ENCODE results near the gene TMEM184A. TPM values are rescaled to one million over a fixed set of nuclear protein-coding genes. Genes with fewer than 3 reads are reported as not detected.

The TMEM184A gene
- total RNA-seq, 6 experiments from 2014 or later = 15.1 to 32.8 (median 26.7) TPM

- no peak overlapping the region for H3K4me3 ChIP-seq
- TF ChIP-seq CTCF (IDR thresholded peaks at IDR 0.05) = no peak
- TF ChIP-seq POLR2A (IDR thresholded peaks at IDR 0.05) = no peak
- WGBS (ENCODE audit: insufficient coverage, low coverage, low lambda C conversion rate, missing lambda C conversion rate) = 94% methylated on average over 15 of the region's 62 CpGs
- intact Hi-C loops (cut with DNase I) = no loop called here
- DNase-seq (no peak), ATAC-seq (no peak)
- peaks cover 0 to 57% (median 5%) of the 10 kb centered on the region in 4 donors for H3K36me3 ChIP-seq
- H3K27me3 ChIP-seq = no peaks in the 10 kb centered on the region
- H3K27ac ChIP-seq = no peak overlapping the region
- H3K9me3 ChIP-seq = no peaks in the 10 kb centered on the region
- peaks cover 0 to 8% (median 3%) of the 10 kb centered on the region in 4 donors for H3K4me1 ChIP-seq
Measured at GRCh38 chr7:1498370-1499305, 57.4 kb downstream of the TMEM184A start.

GRCh38 chr7:1497293-1497927 is 58.6 kb downstream of the TMEM184A start:
- DNase-seq (no peak), ATAC-seq (no peak)
- Histone ChIP-seq H3K27ac (no peak overlapping the region), H3K36me3 (peaks cover 0 to 57% (median 5%) of the 10 kb centered on the region in 4 donors), H3K9me3 (no peaks in the 10 kb centered on the region), H3K4me1 (no peaks in the 10 kb centered on the region), H3K4me3 (no peak overlapping the region), H3K27me3 (no peaks in the 10 kb centered on the region)
- WGBS (ENCODE audit: insufficient coverage, low coverage, low lambda C conversion rate, missing lambda C conversion rate) = 89% methylated on average over 19 of the region's 37 CpGs
- TF ChIP-seq CTCF (IDR thresholded peaks at IDR 0.05) = no peak
- TF ChIP-seq POLR2A (IDR thresholded peaks at IDR 0.05) = no peak
- intact Hi-C loops (cut with DNase I) = no loop called here

- Histone ChIP-seq H3K4me3 (no peak overlapping the region), H3K27ac (no peak overlapping the region), H3K36me3 (peaks cover 0 to 61% (median 5%) of the 10 kb centered on the region in 4 donors), H3K9me3 (no peaks in the 10 kb centered on the region), H3K4me1 (no peaks in the 10 kb centered on the region), H3K27me3 (no peaks in the 10 kb centered on the region)
- WGBS (ENCODE audit: insufficient coverage, low coverage, low lambda C conversion rate, missing lambda C conversion rate) = 92% methylated on average over 9 of the region's 33 CpGs
- TF ChIP-seq POLR2A (IDR thresholded peaks at IDR 0.05) (no peak), CTCF (IDR thresholded peaks at IDR 0.05) (no peak)
- intact Hi-C loops (cut with DNase I) = no loop called here
- ATAC-seq (no peak), DNase-seq (no peak)
Measured at GRCh38 chr7:1496531-1497292, 59.3 kb downstream of the TMEM184A start.

GRCh38 chr7:1495564-1496242 is 60.3 kb downstream of the TMEM184A start:
- Histone ChIP-seq H3K36me3 (peaks cover 0 to 55% (median 5%) of the 10 kb centered on the region in 4 donors), H3K4me3 (no peak overlapping the region), H3K4me1 (no peaks in the 10 kb centered on the region), H3K27me3 (no peaks in the 10 kb centered on the region), H3K27ac (no peak overlapping the region), H3K9me3 (no peaks in the 10 kb centered on the region)
- ATAC-seq (no peak), DNase-seq (no peak)
- TF ChIP-seq CTCF (IDR thresholded peaks at IDR 0.05) (no peak), POLR2A (IDR thresholded peaks at IDR 0.05) (no peak)
- intact Hi-C loops (cut with DNase I) = no loop called here
- WGBS (ENCODE audit: insufficient coverage, low coverage, low lambda C conversion rate, missing lambda C conversion rate) = 94% methylated on average over 14 of the region's 34 CpGs
